GM23338 (cell line): ENCODE measurements around the gene PRUNE2. TPM values are rescaled to one million over a fixed set of nuclear protein-coding genes. Genes with fewer than 3 reads are reported as not detected.

Experiments
- CREB1 ChIP-seq: fragments of 250-450 bp; sonication (Bioruptor Pico); IDR thresholded peaks from 2 replicates; pipeline ENCODE4 v1.5.0; 2020; ENCODE audit warnings: low read depth, mild to moderate bottlenecking, moderate library complexity
- CTCF ChIP-seq, 2 experiments: fragments of 200-600 bp in 1 of 2; sonication (generic) in 1 of 2; conservative IDR thresholded peaks; 2 replicates each; pipeline versions ENCODE4 v1.5.1 to v1.6.1; 2016 to 2017; ENCODE audit warnings: antibody characterized with exemption in 2 of 2, low read depth in 2 of 2, mild to moderate bottlenecking in 2 of 2, moderate library complexity in 1 of 2
- ETS1 ChIP-seq: IDR thresholded peaks from 2 replicates; pipeline ENCODE4 v1.6.1; 2016; ENCODE audit warnings: antibody characterized with exemption
- EZH2 ChIP-seq: fragments of 200-600 bp; sonication (generic); IDR thresholded peaks from one replicate; pipeline ENCODE4 v1.8.0; 2017; ENCODE audit warnings: antibody characterized with exemption, mild to moderate bottlenecking, low read depth; ENCODE audit not compliant: unreplicated experiment
- JUNB ChIP-seq: IDR thresholded peaks from one replicate; pipeline ENCODE4 v1.6.1; 2016; ENCODE audit warnings: antibody characterized with exemption; ENCODE audit not compliant: unreplicated experiment
- POLR2AphosphoS5 ChIP-seq: IDR thresholded peaks from 2 replicates; pipeline ENCODE4 v1.6.1; 2016; ENCODE audit warnings: antibody characterized with exemption, low read depth
- STAT1 ChIP-seq: IDR thresholded peaks from one replicate; pipeline ENCODE4 v1.6.1; 2016; ENCODE audit warnings: antibody characterized with exemption; ENCODE audit not compliant: unreplicated experiment
- ZNF462 ChIP-seq: fragments of 250-450 bp; sonication (Bioruptor Pico); IDR thresholded peaks from 2 replicates; pipeline ENCODE4 v1.5.0; 2020; ENCODE audit warnings: mild to moderate bottlenecking, moderate library complexity
- polyA plus RNA-seq: library from polyadenylated mRNA; unstranded; fragments of >200 nt; fragmentation: Nextera tagmentation; extraction: Ambion mirVana; gene quantifications from 2 replicates; pipeline ENCODE4 v1.2.1, GENCODE V29; 2016
- total RNA-seq: library from RNA; depleted of rRNA; stranded (reverse); fragments of >200 nt; shearing (Covaris generic); gene quantifications from 2 replicates; pipeline ENCODE4 v1.2.3, GENCODE V29; 2014

Gene PRUNE2
- total and polyA plus RNA-seq, 2 experiments from 2014 or later, result 10.6 to 26.5 TPM

- TF ChIP-seq ZNF462 (CRISPR knock-in tag) (no peak), CREB1 (CRISPR knock-in tag) (no peak), STAT1 (no peak), JUNB (no peak), CTCF (conservative IDR thresholded peaks at IDR 0.05; ENCODE audit: low read depth in 2 of 2) (no peak), ETS1 (no peak), POLR2AphosphoS5 (no peak), EZH2 (no peak)
Measured at GRCh38 chr9:76693912-76694311, 212.0 kb downstream of the PRUNE2 start (continued).
